A549 (cell line): Measurements from ENCODE around the gene RIN2. TPM values are rescaled to one million over a fixed set of nuclear protein-coding genes. Genes with fewer than 3 reads are reported as not detected.
A peak's percentile ranks its signal among the peaks of the same experiment; 100 is the strongest.
"Not testable (repeated sequence)": the region's sequence is repeated elsewhere in the genome, so short reads cannot be mapped to it uniquely, and the experiment has no call there.

Experiments
- ATAC-seq, 2 experiments: fragments of 200-7000 bp in 1 of 2; fragments of >200 bp in 1 of 2; cut with Nextera tagmentation in 1 of 2; cut with Tn5 transposase in 1 of 2; 3 replicates each; pipeline versions ENCODE4 v1.8.0 to v1.9.1; 2018 to 2020; ENCODE audit warnings: mild to moderate bottlenecking in 1 of 2, moderate library complexity in 1 of 2
- CTCF ChIA-PET: fragments of 300-600 bp; sonication (Branson Sonifier 250); formaldehyde crosslinking; extraction: SDS; loops from one replicate; lab custom pipeline; 2021; ENCODE audit warnings: antibody characterized with exemption, inconsistent platforms; lab: Yijun Ruan, JAX
- POLR2A ChIA-PET: fragments of 350-600 bp; formaldehyde crosslinking; extraction: SDS; loops from one replicate; lab custom pipeline; 2021; ENCODE audit warnings: antibody characterized with exemption, inconsistent platforms; lab: Yijun Ruan, JAX
- DNase-seq, 2 experiments: peaks; one replicate each; pipeline versions ENCODE4 v3.0.0 to v3.0.0-alpha.2; 2011 to 2016; ENCODE audit warnings: low read depth in 1 of 2, low spot score in 1 of 2
- FAIRE-seq: peaks from 2 replicates; lab custom pipeline; 2011; peaks lifted over from hg19 to GRCh38; lab: Jason Lieb, UNC
- H3K27ac ChIP-seq, 2 experiments: fragments of >200 bp; sonication (Bioruptor Twin); formaldehyde crosslinking; 3 replicates each; pipeline ENCODE4 v1.5.1; 2016 to 2017
- H3K4me1 ChIP-seq: fragments of >200 bp; sonication (Bioruptor Twin); formaldehyde crosslinking; 3 replicates; pipeline ENCODE4 v1.6.1; 2016
- H3K4me2 ChIP-seq: fragments of >200 bp; sonication (Bioruptor Twin); formaldehyde crosslinking; 3 replicates; pipeline ENCODE4 v1.6.1; 2016
- H3K4me3 ChIP-seq: fragments of >200 bp; sonication (Bioruptor Twin); formaldehyde crosslinking; 3 replicates; pipeline ENCODE4 v1.5.1; 2016
- H3K9me3 ChIP-seq: fragments of >200 bp; sonication (Bioruptor Twin); formaldehyde crosslinking; 3 replicates; pipeline ENCODE4 v1.6.1; 2016
- CBX8 ChIP-seq: fragments of 200-600 bp; sonication (generic); IDR thresholded peaks from 2 replicates; pipeline ENCODE4 v1.6.1; 2016
- CEBPB ChIP-seq, 2 experiments: fragments of >200 bp in 1 of 2; sonication (Bioruptor Twin) in 1 of 2; formaldehyde crosslinking in 1 of 2; IDR thresholded peaks; 2 replicates each; pipeline ENCODE4 v1.6.1; 2012 to 2016
- CHD4 ChIP-seq: fragments of 200-600 bp; sonication (generic); IDR thresholded peaks from 2 replicates; pipeline ENCODE4 v1.6.1; 2016; ENCODE audit warnings: antibody characterized with exemption, mild to moderate bottlenecking, borderline replicate concordance
- EP300 ChIP-seq, 2 experiments: fragments of >200 bp; sonication (Bioruptor Twin); formaldehyde crosslinking; IDR thresholded peaks; 2 replicates in 1 of 2; 3 replicates in 1 of 2; pipeline ENCODE4 v1.6.1; 2016 to 2017
- JUNB ChIP-seq: fragments of >200 bp; sonication (Bioruptor Twin); formaldehyde crosslinking; IDR thresholded peaks from 2 replicates; pipeline ENCODE4 v1.6.1; 2016
- KDM1A ChIP-seq: fragments of 200-600 bp; sonication (generic); IDR thresholded peaks from 2 replicates; pipeline ENCODE4 v1.6.1; 2016; ENCODE audit warnings: low read depth, mild to moderate bottlenecking
- MYC ChIP-seq: IDR thresholded peaks from 2 replicates; pipeline ENCODE4 v1.6.1; 2012; ENCODE audit warnings: mild to moderate bottlenecking, inconsistent platforms, low read length, improper control_type of control experiment, borderline replicate concordance
- NFE2L2 ChIP-seq: fragments of 150-350 bp; conservative IDR thresholded peaks from 2 replicates; pipeline ENCODE4 v1.6.1; 2014; ENCODE audit warnings: low read length
- POLR2A ChIP-seq: IDR thresholded peaks from 2 replicates; pipeline ENCODE4 v1.6.1; 2012; ENCODE audit warnings: mild to moderate bottlenecking, low read length
- RAD21 ChIP-seq, 2 experiments: fragments of >200 bp in 1 of 2; sonication (Bioruptor Twin) in 1 of 2; formaldehyde crosslinking in 1 of 2; IDR thresholded peaks in 1 of 2; conservative IDR thresholded peaks in 1 of 2; 2 replicates in 1 of 2; 3 replicates in 1 of 2; pipeline ENCODE4 v1.6.1; 2012 to 2018; ENCODE audit warnings: inconsistent platforms in 1 of 2
- RARB ChIP-seq: fragments of 250-450 bp; sonication (Bioruptor Pico); IDR thresholded peaks from 2 replicates; pipeline ENCODE4 v1.8.0; 2021; ENCODE audit warnings: mild to moderate bottlenecking, moderate library complexity
- RFX5 ChIP-seq: fragments of 450-650 bp; IDR thresholded peaks from 2 replicates; pipeline ENCODE4 v1.7.1; 2014; ENCODE audit warnings: antibody characterized with exemption, mild to moderate bottlenecking, moderate library complexity
- SMC3 ChIP-seq: fragments of >200 bp; sonication (Bioruptor Twin); formaldehyde crosslinking; IDR thresholded peaks from 3 replicates; pipeline ENCODE4 v1.6.1; 2018; ENCODE audit warnings: inconsistent platforms
- TP53 ChIP-seq: fragments of 250-450 bp; sonication (Bioruptor Pico); IDR thresholded peaks from 2 replicates; pipeline ENCODE4 v1.5.0; 2021; ENCODE audit warnings: mild to moderate bottlenecking, moderate library complexity
- ZC3H11A ChIP-seq: fragments of 450-650 bp; IDR thresholded peaks from 2 replicates; pipeline ENCODE4 v1.6.1; 2014; ENCODE audit warnings: antibody characterized with exemption, mild to moderate bottlenecking
- WGBS: methylation state at CpG from one replicate; pipeline ENCODE4 v1.1.6; 2017; ENCODE audit errors: missing lambda C conversion rate; 5-methylcytosine and 5-hydroxymethylcytosine counted together
- polyA plus RNA-seq, 4 experiments: library from polyadenylated mRNA; depleted of rRNA in 3 of 4; stranded (reverse); fragments of >200 nt; fragmentation: RNase III in 1 of 4; extraction: RNeasy Plus Mini Kit Qiagen cat#74134 plus additional on column Dnase treatment in 1 of 4; gene quantifications; 2 replicates in 3 of 4; 3 replicates in 1 of 4; pipeline ENCODE4 v1.2.3, GENCODE V29; 2011 to 2017
- TF ChIP-seq, protein P1 (sequence below): fragments of >200 bp; sonication (Bioruptor Twin); formaldehyde crosslinking; IDR thresholded peaks from 2 replicates; pipeline ENCODE4 v1.6.1; 2016
- TF ChIP-seq, protein P2 (sequence below): fragments of >200 bp; sonication (Bioruptor Twin); formaldehyde crosslinking; IDR thresholded peaks from 3 replicates; pipeline ENCODE4 v1.5.1; 2016
- TF ChIP-seq, protein P3 (sequence below): fragments of 150-350 bp; IDR thresholded peaks from 2 replicates; pipeline ENCODE4 v1.6.1; 2014; ENCODE audit warnings: low read depth, mild to moderate bottlenecking, low read length

RIN2 gene
- polyA plus RNA-seq, 2 of the 4 experiments (the other 2 are of a cell fraction) = 22.4 to 34.7 TPM

DNA sequence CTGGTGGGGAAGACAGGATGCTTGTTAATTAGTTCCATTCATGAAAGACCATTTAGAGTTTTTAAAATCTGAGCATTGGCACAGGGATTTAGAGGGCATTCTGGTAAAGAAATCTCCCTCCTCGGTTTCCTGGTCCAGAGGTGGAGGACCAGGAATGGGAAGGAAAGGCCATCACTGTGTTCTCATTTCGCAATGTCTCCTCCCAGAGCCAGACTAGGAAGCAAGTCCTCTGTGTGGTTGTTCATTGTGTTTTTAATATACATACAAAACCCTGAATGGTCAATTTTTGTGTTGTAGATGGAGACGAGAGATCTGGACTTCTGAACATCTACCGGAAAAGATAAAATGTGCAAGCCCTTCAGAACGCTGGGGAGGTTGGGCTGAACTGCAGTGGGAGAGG is 41.3 kb downstream of the RIN2 start:
- no peak for TF ChIP-seq RARB (CRISPR knock-in tag)
- no peak for TF ChIP-seq TP53
- no peak for TF ChIP-seq EP300 (IDR thresholded peaks at IDR 0.05)
- TF ChIP-seq CEBPB (IDR thresholded peaks at IDR 0.05) = peak in 1 of 2 experiments; percentile 45; a peak in 2 of 4 replicates
- Histone ChIP-seq H3K9me3 (no peaks in the 10 kb centered on the region), H3K4me1 (peaks cover 16% of the 10 kb centered on the region), H3K4me2 (no peak overlapping the region), H3K27ac (no peak overlapping the region), H3K4me3 (no peak overlapping the region)
- no peak for FAIRE-seq
- DNase-seq = no peak
- POLR2A ChIA-PET = no interaction called here
- no peak for ATAC-seq
- 85% methylated on average over 5 of the region's 5 CpGs for WGBS
- CTCF ChIA-PET = interaction anchor here (0.9 to 4.5 kb wide), 3 partner anchors 13 to 85 kb away, joined by 5 to 29 read pairs (median 8); no protein-coding TSS in a partner anchor

DNA sequence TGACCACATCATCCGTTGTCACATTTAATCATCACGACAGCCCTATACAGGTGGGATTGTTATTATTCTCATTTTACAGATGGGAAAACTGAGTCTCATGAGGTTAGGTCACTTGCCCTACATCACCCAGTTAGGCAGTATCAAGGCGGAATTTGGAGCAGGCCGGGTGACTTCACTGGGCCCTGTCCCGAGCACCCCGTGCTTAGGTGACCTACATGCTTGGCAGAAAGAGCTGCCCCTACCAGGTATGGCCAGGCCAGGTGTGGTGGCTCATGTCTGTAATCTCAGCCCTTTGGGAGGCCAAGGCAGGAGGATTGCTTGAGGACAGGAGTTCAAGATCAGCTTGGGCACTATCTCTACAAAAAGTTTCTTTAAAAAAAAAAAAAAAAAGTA is 44.0 kb downstream of the RIN2 start:
- peak in 1 of 2 experiments; percentile 21; a peak in 2 of 6 replicates for ATAC-seq
- FAIRE-seq = no peak
- DNase-seq = no peak
- peak overlapping the region; percentile 2 to 67; a peak in 5 of 6 replicates for H3K27ac ChIP-seq
- CTCF ChIA-PET = interaction anchor here (0.9 to 4.5 kb wide), 7 partner anchors 8 to 84 kb away, joined by 3 to 29 read pairs (median 4); no protein-coding TSS in a partner anchor
- H3K4me1 ChIP-seq = peaks cover 23% of the 10 kb centered on the region
- 89% methylated on average over 6 of the region's 6 CpGs for WGBS
- POLR2A ChIA-PET = interaction anchor here (0.9 kb wide), 1 partner anchor 84 kb away, joined by 4 read pairs; no protein-coding TSS in a partner anchor
- H3K4me2 ChIP-seq = peak overlapping the region; percentile 22
- H3K9me3 ChIP-seq = no peaks in the 10 kb centered on the region
- TF ChIP-seq RFX5 (no peak), CHD4 (peak; percentile 52; the same call in 1 of the 2 replicates), MYC (no peak), KDM1A (peak; percentile 31; the same call in 1 of the 2 replicates), JUNB (no peak), POLR2A (no peak)
- TF ChIP-seq, protein P1, sequence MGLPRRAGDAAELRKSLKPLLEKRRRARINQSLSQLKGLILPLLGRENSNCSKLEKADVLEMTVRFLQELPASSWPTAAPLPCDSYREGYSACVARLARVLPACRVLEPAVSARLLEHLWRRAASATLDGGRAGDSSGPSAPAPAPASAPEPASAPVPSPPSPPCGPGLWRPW = no peak
- TF ChIP-seq, all 56 proteins: peak for 2
- H3K4me3 ChIP-seq = no peak overlapping the region

DNA sequence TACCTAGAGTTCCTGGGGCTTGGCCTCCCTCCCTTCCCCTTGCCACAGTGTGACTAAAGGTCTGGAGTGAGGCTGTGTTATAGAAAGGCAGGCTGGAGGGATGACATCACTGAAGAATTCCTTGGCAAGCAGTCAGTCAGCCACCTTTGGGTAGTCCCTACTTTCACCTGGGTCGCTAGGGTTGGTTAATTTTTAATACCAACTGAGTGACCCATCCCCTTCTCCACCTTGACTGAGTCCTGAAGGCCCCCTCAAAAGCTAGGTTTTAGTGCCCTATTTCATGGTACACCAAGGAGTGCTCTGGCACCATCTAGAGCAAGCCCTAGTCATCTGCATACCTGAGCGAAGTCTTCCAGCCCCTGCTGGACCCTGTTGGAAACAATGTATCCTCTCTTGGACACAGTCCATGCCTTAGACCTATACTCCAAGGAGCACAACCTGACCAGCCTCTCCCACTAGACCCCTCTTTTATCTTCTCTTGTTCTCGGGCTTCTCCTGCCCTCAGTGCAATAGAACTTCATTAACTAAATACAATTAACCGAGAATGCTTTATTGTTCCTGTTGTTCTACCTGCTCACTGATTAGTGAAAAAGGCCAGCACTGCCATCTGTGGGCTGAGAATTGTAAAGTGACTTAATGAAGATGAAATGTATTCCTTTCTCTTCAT is 44.6 kb downstream of the RIN2 start:
- Histone ChIP-seq H3K27ac (peak overlapping the region; percentile 2 to 67; a peak in 5 of 6 replicates), H3K9me3 (no peaks in the 10 kb centered on the region), H3K4me1 (peaks cover 28% of the 10 kb centered on the region), H3K4me3 (no peak overlapping the region), H3K4me2 (peak overlapping the region; percentile 22)
- ATAC-seq (peak; percentile 96 to 98), DNase-seq (peak; percentile 47 to 76), FAIRE-seq (no peak)
- CTCF ChIA-PET = interaction anchor here (0.9 to 4.5 kb wide), 9 partner anchors 9 to 84 kb away, joined by 3 to 29 read pairs (median 4); no protein-coding TSS in a partner anchor
- 69% methylated on average over 4 of the region's 4 CpGs for WGBS
- POLR2A ChIA-PET = interaction anchor here (0.9 kb wide), 1 partner anchor 84 kb away, joined by 4 read pairs; no protein-coding TSS in a partner anchor
- TF ChIP-seq, protein P2, sequence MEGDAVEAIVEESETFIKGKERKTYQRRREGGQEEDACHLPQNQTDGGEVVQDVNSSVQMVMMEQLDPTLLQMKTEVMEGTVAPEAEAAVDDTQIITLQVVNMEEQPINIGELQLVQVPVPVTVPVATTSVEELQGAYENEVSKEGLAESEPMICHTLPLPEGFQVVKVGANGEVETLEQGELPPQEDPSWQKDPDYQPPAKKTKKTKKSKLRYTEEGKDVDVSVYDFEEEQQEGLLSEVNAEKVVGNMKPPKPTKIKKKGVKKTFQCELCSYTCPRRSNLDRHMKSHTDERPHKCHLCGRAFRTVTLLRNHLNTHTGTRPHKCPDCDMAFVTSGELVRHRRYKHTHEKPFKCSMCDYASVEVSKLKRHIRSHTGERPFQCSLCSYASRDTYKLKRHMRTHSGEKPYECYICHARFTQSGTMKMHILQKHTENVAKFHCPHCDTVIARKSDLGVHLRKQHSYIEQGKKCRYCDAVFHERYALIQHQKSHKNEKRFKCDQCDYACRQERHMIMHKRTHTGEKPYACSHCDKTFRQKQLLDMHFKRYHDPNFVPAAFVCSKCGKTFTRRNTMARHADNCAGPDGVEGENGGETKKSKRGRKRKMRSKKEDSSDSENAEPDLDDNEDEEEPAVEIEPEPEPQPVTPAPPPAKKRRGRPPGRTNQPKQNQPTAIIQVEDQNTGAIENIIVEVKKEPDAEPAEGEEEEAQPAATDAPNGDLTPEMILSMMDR = peak; percentile 44
- TF ChIP-seq SMC3 = peak; percentile 27
- TF ChIP-seq, protein P3, sequence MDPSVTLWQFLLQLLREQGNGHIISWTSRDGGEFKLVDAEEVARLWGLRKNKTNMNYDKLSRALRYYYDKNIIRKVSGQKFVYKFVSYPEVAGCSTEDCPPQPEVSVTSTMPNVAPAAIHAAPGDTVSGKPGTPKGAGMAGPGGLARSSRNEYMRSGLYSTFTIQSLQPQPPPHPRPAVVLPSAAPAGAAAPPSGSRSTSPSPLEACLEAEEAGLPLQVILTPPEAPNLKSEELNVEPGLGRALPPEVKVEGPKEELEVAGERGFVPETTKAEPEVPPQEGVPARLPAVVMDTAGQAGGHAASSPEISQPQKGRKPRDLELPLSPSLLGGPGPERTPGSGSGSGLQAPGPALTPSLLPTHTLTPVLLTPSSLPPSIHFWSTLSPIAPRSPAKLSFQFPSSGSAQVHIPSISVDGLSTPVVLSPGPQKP = no peak
- TF ChIP-seq CEBPB (IDR thresholded peaks at IDR 0.05) = no peak
- no peak for TF ChIP-seq ZC3H11A
- no peak for TF ChIP-seq NFE2L2
- no peak for TF ChIP-seq CBX8
- TF ChIP-seq RAD21 (conservative IDR thresholded peaks at IDR 0.05 in 1 of 2, IDR thresholded peaks at IDR 0.05 in 1 of 2) = peak; percentile 45 to 52

DNA sequence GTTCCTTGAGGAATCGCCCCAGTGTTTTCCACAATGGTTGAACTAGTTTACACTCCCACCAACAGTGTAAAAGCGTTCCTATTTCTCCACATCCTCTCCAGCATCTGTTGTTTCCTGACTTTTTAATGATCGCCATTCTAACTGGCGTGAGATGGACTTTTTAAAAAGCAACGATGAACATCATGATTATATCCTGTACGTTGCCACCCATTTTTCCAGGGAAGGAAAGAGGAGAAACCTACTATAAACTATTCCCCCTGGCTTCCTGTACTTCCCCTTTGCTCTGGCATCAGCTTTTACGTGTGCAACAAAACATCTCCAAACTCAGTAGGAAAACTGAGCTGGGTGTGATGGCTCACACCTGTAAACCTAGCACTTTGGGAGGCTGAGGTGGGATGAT is 48.2 kb downstream of the RIN2 start:
- CTCF ChIA-PET = interaction anchor here (0.6 to 2.5 kb wide), 8 partner anchors 9 to 197 kb away, joined by 3 to 11 read pairs (median 3); partner anchors contain the start of gene RIN2
- H3K9me3 ChIP-seq, H3K4me3 ChIP-seq, ATAC-seq, FAIRE-seq, DNase-seq, POLR2A ChIA-PET, H3K4me2 ChIP-seq: not testable (repeated sequence)
- WGBS = 79% methylated on average over 7 of the region's 7 CpGs
- Histone ChIP-seq H3K4me1 (peaks cover 32% of the 10 kb centered on the region), H3K27ac (peak overlapping the region; percentile 4 to 64; a peak in 4 of 6 replicates)
